ENCODE results near the gene CD93.

The CD93 gene

GRCh38 chr20:23069108-23069507, 17.0 kb downstream of the CD93 start:
- no peak for TF ChIP-seq CTCF (conservative IDR thresholded peaks at IDR 0.05; ENCODE audit: low read depth, low read length)
- no peak for DNase-seq (ENCODE audit: low read depth)
- no peak overlapping the region for H3K4me3 ChIP-seq (ENCODE audit: low read depth, low read length)

- no peak for TF ChIP-seq CTCF (conservative IDR thresholded peaks at IDR 0.05; ENCODE audit: low read depth, low read length)
- no peak overlapping the region for H3K4me3 ChIP-seq (ENCODE audit: low read depth, low read length)
- DNase-seq (ENCODE audit: low read depth) = no peak
Measured at GRCh38 chr20:23068283-23068682, 17.8 kb downstream of the CD93 start.

GRCh38 chr20:23066772-23067171, 19.4 kb downstream of the CD93 start:
- no peak overlapping the region for H3K4me3 ChIP-seq (ENCODE audit: low read depth, low read length)
- no peak for DNase-seq (ENCODE audit: low read depth)
- no peak for TF ChIP-seq CTCF (conservative IDR thresholded peaks at IDR 0.05; ENCODE audit: low read depth, low read length)

GRCh38 chr20:23065266-23066201, 20.6 kb downstream of the CD93 start:
- H3K4me3 ChIP-seq (ENCODE audit: low read depth, low read length) = no peak overlapping the region
- no peak for DNase-seq (ENCODE audit: low read depth)
- TF ChIP-seq CTCF (conservative IDR thresholded peaks at IDR 0.05; ENCODE audit: low read depth, low read length) = no peak

GRCh38 chr20:23063581-23063980, 22.5 kb downstream of the CD93 start:
- no peak for DNase-seq (ENCODE audit: low read depth)

GRCh38 chr20:23063168-23063567, 23.0 kb downstream of the CD93 start:
- no peak for TF ChIP-seq CTCF (conservative IDR thresholded peaks at IDR 0.05; ENCODE audit: low read depth, low read length)
- DNase-seq (ENCODE audit: low read depth) = no peak
- H3K4me3 ChIP-seq (ENCODE audit: low read depth, low read length) = no peak overlapping the region

More at GRCh38 chr20:23063581-23063980, 22.5 kb downstream of the CD93 start:
- no peak overlapping the region for H3K4me3 ChIP-seq (ENCODE audit: low read depth, low read length)
- no peak for TF ChIP-seq CTCF (conservative IDR thresholded peaks at IDR 0.05; ENCODE audit: low read depth, low read length)

GRCh38 chr20:23062632-23063031, 23.5 kb downstream of the CD93 start:
- H3K4me3 ChIP-seq (ENCODE audit: low read depth, low read length) = no peak overlapping the region
- no peak for TF ChIP-seq CTCF (conservative IDR thresholded peaks at IDR 0.05; ENCODE audit: low read depth, low read length)
- no peak for DNase-seq (ENCODE audit: low read depth)

Data from choroid plexus epithelial cell (primary cell).